Mesothelial cell of epicardium (in vitro differentiated cells): ENCODE data around the gene PRPF18. TPM values are rescaled to one million over a fixed set of nuclear protein-coding genes. Genes with fewer than 3 reads are reported as not detected.

Experiments
- DNase-seq, 2 experiments: peaks; one replicate each; pipeline ENCODE4 v3.0.0; 2021; ENCODE audit warnings: low spot score in 2 of 2; ENCODE audit not compliant: unreplicated experiment in 2 of 2
- H3K27ac Mint-ChIP-seq: 2 replicates; pipeline ENCODE4 v1.8.0; 2021; ENCODE audit warnings: mixed read lengths
- H3K27me3 Mint-ChIP-seq: 2 replicates; pipeline ENCODE4 v1.8.0; 2021; ENCODE audit warnings: low read depth, mixed read lengths
- H3K36me3 Mint-ChIP-seq: 2 replicates; pipeline ENCODE4 v1.8.0; 2021; ENCODE audit warnings: mixed read lengths
- H3K4me1 Mint-ChIP-seq: 2 replicates; pipeline ENCODE4 v1.8.0; 2021; ENCODE audit warnings: mixed read lengths
- H3K4me3 Mint-ChIP-seq: 2 replicates; pipeline ENCODE4 v1.8.0; 2021; ENCODE audit warnings: mild to moderate bottlenecking, moderate library complexity, mixed read lengths
- H3K9me3 Mint-ChIP-seq: 2 replicates; pipeline ENCODE4 v1.8.0; 2021; ENCODE audit warnings: mixed read lengths
- CTCF ChIP-seq: fragments of 200-600 bp; sonication (generic); IDR thresholded peaks from one replicate; pipeline ENCODE4 v1.5.0; 2021; ENCODE audit warnings: antibody characterized with exemption; ENCODE audit not compliant: unreplicated experiment
- total RNA-seq: library from RNA; stranded (reverse); gene quantifications from 3 replicates; pipeline ENCODE4 v1.2.1, GENCODE V29; 2021

Gene PRPF18
- total RNA-seq, 1 donor from 2014 or later: 18.9 TPM

GRCh38 chr10:13661256-13661655, 74.5 kb downstream of the PRPF18 start:
- no peak for DNase-seq
- Mint-ChIP-seq H3K4me1 (peaks cover 11% of the 10 kb centered on the region), H3K9me3 (no peaks in the 10 kb centered on the region), H3K36me3 (peaks cover 33% of the 10 kb centered on the region), H3K27ac (peak overlapping the region; percentile 72), H3K27me3 (no peaks in the 10 kb centered on the region), H3K4me3 (no peak overlapping the region)
- TF ChIP-seq CTCF: no peak

GRCh38 chr10:13665516-13666262, 78.9 kb downstream of the PRPF18 start:
- Mint-ChIP-seq H3K36me3 (peaks cover 41% of the 10 kb centered on the region), H3K4me1 (peaks cover 5% of the 10 kb centered on the region), H3K4me3 (no peak overlapping the region), H3K27ac (no peak overlapping the region), H3K27me3 (no peaks in the 10 kb centered on the region), H3K9me3 (no peaks in the 10 kb centered on the region)
- no peak for TF ChIP-seq CTCF
- DNase-seq: no peak

- no peaks in the 10 kb centered on the region for H3K27me3 Mint-ChIP-seq
- DNase-seq: no peak
- no peak overlapping the region for H3K27ac Mint-ChIP-seq
- peaks cover 33% of the 10 kb centered on the region for H3K36me3 Mint-ChIP-seq
- H3K4me1 Mint-ChIP-seq: peaks cover 18% of the 10 kb centered on the region
- TF ChIP-seq CTCF: no peak
- no peaks in the 10 kb centered on the region for H3K9me3 Mint-ChIP-seq
- no peak overlapping the region for H3K4me3 Mint-ChIP-seq
Observed at GRCh38 chr10:13668126-13668525, 81.4 kb downstream of the PRPF18 start.

- no peak for DNase-seq
- H3K4me3 Mint-ChIP-seq: no peak overlapping the region
- no peaks in the 10 kb centered on the region for H3K9me3 Mint-ChIP-seq
- H3K27me3 Mint-ChIP-seq: no peaks in the 10 kb centered on the region
- peaks cover 30% of the 10 kb centered on the region for H3K36me3 Mint-ChIP-seq
- H3K4me1 Mint-ChIP-seq: peaks cover 22% of the 10 kb centered on the region
- H3K27ac Mint-ChIP-seq: no peak overlapping the region
- no peak for TF ChIP-seq CTCF
Observed at GRCh38 chr10:13669182-13669855, 82.6 kb downstream of the PRPF18 start.

- H3K9me3 Mint-ChIP-seq: no peaks in the 10 kb centered on the region
- no peak for TF ChIP-seq CTCF
- peaks cover 32% of the 10 kb centered on the region for H3K36me3 Mint-ChIP-seq
- DNase-seq: no peak
- H3K4me3 Mint-ChIP-seq: no peak overlapping the region
- no peaks in the 10 kb centered on the region for H3K27me3 Mint-ChIP-seq
- peaks cover 26% of the 10 kb centered on the region for H3K4me1 Mint-ChIP-seq
- H3K27ac Mint-ChIP-seq: no peak overlapping the region
Observed at GRCh38 chr10:13669901-13670300, 83.1 kb downstream of the PRPF18 start.
